Stromal cell of bone marrow (primary cell): ENCODE results near the gene NUP93.
A peak's percentile ranks its signal among the peaks of the same experiment; 100 is the strongest.
"Not testable (repeated sequence)": the region's sequence is repeated elsewhere in the genome, so short reads cannot be mapped to it uniquely, and the experiment has no call there.

Experiments used
- DNase-seq: peaks from one replicate; pipeline ENCODE4 v3.0.0-alpha.2; 2012; ENCODE audit warnings: low read depth

The NUP93 gene

DNA sequence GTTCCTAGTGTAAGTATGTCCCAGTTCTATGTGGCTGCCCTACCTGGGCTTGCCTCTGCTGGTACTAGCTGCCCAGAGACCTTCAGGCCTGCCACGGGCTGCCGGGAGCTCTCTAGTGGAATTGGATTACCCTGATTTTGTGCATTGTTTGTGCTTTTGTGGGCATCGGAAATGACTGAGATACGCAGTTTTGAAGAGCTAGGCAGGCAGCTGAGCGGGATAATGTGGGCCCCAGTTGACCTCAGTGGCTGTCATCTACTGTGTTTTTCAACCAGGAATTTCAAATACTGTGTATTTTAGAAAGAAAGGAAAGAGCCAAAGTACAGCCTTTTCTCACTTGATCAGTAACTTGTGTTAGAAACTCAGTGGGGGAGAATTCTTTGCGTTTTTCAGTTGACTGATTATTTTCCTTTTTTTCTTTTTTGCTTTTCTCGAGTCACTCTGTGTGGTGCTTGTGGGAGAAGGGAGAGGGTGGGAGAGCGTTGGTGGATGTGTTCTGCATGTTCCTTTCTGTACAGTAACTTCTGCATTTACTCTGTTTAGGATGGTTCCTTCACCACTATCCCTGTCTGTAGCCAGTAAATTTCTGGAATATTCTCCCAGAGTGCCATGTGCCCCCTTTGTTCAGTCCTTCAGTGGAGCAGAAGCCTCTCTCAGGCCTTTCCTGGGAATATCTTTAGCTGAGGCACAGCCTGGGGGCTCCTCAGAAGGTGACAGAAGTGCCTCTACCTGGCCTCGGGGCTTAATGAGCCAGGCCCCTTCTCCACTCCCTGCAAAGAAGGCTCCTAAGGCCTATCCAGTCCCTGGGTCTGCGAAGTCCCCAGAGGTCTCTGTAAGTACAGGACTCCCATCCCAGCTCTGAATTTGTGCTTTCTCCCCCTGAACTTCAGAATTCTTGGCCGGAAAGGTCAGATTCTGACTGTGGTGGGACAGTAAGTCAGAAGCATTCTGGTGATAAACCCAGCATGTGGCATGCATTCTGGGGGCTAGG, 120.1 kb downstream of the NUP93 start:
- DNase-seq: no peak

DNA sequence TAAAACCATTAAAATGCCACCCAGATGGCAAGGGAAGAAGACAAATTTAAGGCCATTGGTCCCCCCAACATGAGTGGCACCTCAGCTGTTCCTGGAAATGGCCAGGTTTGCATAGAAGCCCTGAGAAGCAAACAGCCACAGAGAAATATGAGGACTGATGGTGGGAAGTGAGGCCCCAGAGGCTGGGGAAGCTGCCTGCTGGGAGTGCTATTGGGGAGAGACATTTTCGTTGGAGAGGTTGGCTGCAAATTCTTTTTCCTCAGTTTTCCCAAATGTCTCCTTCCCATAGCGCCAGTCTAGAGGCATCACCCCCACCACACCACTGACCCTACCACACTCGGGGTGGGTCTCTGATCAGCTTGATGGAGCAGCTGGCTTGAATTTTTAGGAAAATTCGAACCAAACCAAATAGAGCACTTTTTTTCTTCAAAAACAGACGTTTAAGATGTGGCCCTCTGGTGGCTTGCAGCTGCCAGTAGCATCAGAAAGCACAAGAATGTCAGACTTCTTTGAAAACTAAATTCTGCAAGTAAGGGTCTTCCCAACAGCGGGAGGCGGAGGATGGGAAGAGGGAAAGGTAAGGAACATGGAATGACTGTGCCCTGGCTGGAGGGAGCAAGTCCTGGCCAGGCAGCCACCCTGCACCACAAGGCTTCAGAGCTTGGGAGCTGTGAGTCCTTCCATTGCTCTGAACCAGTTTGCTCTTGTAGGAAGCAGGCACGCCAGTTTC, 121.9 kb downstream of the NUP93 start:
- no peak for DNase-seq

DNA sequence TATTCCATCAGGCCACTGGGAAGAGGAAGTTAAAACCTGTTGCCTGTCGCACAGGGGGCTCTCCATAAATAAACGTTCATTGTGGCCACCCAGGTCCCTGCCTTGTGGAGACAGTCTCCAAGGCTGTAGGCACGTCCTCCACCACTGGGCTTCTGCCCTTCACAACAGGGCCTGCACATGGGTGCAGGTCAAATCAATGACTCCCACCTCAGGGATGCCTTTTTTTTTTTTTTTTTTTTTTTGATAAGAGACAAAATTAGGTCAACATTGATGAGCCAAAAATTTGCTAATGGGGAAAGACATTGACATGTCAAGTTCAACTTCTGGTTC, 122.4 kb downstream of the NUP93 start:
- DNase-seq: no peak

DNA sequence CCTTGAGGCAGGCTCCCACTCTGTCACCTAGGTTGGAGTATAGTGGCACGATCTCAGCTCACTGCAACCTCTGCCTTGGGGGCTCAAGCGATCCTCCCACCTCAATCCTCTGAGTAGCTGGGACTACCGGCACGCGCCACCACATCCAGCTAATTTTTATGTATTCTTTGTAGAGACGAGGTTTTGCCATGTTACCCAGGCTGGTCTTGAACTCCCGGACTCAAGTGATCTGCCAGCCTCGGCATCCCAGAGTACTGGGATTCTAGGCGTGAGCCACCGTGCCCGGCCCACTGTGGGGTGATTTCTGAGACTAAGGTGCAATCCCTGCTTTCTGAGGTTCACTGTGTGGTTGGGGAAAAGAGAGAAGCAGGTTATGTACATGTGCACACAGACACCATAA, 123.0 kb downstream of the NUP93 start:
- DNase-seq: no peak

GRCh38 chr16:56855201-56855600, 125.3 kb downstream of the NUP93 start:
- DNase-seq: no peak

- DNase-seq: no peak
Measured at GRCh38 chr16:56855946-56856345, 126.0 kb downstream of the NUP93 start.

- DNase-seq: no peak
Measured at GRCh38 chr16:56856876-56857447, 127.0 kb downstream of the NUP93 start.

DNA sequence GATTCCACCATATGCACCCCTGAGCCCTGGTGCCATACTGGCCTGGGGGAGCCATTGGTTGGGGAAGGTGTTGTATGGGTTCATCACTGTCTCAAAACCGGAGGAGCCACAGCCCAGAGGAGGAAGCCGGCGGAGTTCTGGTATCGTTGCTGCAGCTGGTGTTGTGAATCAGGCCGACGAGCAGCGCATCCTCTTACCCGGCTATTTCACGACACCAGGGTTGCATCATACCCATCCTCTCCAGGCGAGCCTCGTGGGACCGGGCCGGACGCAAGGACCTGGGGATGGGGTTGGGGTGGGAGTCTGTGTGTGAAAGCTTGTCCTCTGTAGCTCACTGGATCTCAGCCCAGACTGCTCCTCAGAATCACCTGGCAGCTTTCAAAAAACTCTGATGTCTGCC, 128.4 kb downstream of the NUP93 start:
- DNase-seq: no peak

GRCh38 chr16:56859636-56860035, 129.7 kb downstream of the NUP93 start:
- DNase-seq: no peak

- DNase-seq: no peak
Measured at GRCh38 chr16:56860226-56861020, 130.5 kb downstream of the NUP93 start.

- DNase-seq: no peak
Measured at GRCh38 chr16:56861092-56861610, 131.2 kb downstream of the NUP93 start.

- DNase-seq: no peak
Measured at GRCh38 chr16:56861756-56862155, 131.8 kb downstream of the NUP93 start.

GRCh38 chr16:56862776-56863175, 132.8 kb downstream of the NUP93 start:
- no peak for DNase-seq

DNA sequence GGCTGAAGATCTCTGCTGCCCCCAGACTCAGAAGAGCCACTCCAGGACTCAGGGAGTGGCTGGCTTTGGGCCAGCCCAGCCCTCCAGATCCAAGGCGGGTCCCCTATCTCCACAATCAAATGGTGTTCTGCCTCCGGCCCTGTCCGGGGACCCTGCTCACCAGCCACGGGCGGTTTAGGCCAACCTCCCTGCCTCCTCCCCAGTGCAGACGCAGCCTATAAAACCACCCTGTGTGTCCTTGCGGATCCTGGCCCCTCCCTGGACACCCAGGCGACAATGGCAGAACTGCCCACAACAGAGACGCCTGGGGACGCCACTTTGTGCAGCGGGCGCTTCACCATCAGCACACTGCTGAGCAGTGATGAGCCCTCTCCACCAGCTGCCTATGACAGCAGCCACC, 135.0 kb downstream of the NUP93 start, which contains the start of gene SLC12A3:
TSS of gene SLC12A3 (plus strand) at position 248 of the 400 bp plus-strand sequence. CDS start at position 277, 29 bp downstream.
- DNase-seq: no peak

DNA sequence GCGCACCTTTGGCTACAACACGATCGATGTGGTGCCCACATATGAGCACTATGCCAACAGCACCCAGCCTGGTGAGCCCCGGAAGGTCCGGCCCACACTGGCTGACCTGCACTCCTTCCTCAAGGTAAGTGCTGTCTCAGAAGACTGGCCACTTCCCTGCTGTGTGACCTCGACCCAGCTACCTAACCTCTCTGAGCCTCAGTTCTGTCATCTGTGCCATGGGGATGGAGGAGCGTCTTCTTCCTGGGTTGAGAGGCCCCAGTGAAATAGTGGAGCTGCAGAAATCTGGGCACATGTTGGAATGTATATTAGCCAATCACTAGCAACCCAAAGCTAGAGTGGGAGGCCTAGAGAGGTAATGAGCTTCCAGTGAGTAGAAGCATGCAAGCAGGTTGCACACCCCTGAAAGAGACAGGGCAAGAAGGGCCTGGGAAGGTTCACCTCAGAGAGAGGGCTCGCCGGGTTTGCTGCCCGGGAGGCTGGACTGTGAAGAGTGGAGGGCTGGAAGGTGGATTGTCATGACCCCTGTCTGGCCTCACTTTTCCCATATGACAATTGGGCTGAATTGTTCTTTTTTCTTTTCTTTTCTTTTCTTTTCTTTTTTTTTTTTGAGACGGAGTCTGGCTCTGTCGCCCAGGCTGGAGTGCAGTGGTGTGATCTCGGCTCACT, 135.6 kb downstream of the NUP93 start:
- DNase-seq: no peak

DNA sequence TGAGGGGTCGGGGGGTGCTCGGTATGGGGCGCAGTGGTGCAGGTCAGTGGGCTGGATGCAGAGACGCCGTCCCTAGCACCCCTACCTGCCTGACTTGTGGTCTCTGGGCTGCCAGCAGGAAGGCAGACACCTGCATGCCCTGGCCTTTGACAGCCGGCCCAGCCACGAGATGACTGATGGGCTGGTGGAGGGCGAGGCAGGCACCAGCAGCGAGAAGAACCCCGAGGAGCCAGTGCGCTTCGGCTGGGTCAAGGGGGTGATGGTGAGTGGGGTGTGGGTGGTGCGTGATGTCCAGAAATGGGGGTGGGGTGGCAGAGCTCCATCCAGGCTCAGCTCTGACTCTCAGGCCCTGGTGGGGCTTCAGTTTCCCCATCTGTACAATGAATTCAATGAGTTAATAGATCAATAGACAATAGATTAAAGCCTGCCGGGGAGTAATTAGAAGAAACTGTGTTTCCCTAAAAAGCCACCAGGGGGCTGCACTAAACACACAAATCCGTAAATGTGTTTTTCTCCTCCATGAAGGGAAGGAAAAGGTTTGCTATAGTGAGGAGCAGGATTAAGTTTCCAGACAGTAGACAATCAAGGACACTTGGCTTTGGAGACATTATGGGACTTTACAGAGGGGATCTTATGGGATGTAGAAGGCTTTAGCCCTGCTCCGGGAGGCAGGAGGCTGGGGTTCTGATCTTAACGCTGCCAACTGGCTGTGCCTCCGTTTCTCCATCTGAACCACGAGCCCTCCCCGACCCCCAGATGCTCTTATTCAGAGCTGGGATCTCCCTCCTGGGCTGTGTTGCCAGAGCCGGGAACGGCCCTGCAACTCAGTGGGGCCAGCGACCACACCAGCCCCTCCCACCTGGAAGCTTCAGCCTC, 137.3 kb downstream of the NUP93 start:
- peak; percentile 55 for DNase-seq

DNA sequence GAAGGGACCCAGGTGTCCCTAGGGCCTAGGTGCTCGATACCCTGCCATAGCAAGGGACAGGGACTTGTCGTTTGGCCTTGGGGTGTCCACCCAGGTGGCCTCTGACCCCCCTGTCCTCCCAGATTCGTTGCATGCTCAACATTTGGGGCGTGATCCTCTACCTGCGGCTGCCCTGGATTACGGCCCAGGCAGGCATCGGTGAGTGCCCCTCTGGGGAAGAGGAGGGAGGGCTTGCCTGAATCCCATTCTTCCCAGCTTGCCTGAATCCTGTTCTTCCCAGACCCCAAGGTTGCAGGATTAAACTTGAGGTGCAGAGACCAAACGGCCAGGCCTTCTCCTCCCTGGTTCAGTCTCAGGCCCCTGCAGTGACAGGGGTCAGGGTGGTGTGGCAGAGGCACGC, 138.2 kb downstream of the NUP93 start:
- no peak for DNase-seq

GRCh38 chr16:56868766-56869165, 138.8 kb downstream of the NUP93 start:
- not testable (repeated sequence) for DNase-seq

DNA sequence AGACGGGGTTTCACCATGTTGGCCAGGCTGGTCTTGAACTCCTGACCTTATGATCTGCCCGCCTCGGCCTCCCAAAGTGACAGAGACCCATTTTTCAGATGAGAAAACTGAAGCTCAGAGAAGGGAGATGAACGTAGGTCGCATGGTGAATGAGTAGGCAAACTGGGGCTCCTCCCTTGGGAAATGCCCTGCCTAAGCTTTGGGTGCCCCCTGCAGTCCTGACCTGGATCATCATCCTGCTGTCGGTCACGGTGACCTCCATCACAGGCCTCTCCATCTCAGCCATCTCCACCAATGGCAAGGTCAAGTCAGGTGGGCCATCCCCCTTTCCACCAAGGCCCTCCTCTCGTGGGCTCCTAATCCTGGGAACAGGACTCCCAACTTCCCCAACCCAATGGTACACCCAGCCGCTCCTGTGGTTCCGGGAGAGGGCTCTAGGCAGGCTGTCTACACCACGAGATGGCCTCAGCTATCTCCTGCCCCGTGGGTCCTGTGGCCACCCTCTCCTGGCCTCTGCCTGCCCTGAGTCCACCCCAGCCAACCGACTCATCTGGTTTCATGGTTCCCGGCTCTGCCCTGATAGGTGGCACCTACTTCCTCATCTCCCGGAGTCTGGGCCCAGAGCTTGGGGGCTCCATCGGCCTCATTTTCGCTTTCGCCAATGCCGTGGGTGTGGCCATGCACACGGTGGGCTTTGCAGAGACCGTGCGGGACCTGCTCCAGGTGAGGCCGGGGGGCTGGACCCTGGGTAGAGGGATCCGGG, 139.8 kb downstream of the NUP93 start:
- no peak for DNase-seq
